Stimulated activated CD4-positive, alpha-beta T cell treated with anti-CD3 and anti-CD28 coated beads, Interleukin-1b, Interleukin-23, amount 100 ng/mL, for 24 hours (primary cell): Measurements from ENCODE around the gene SOCS2.
"Not testable (repeated sequence)": the region's sequence is repeated elsewhere in the genome, so short reads cannot be mapped to it uniquely, and the experiment has no call there.

ENCODE experiments used
- DNase-seq, 4 experiments: peaks; one replicate each; pipeline ENCODE4 v3.0.0-alpha.2; 2020; ENCODE audit warnings: low read depth in 4 of 4, low spot score in 1 of 4

The SOCS2 gene

GRCh38 chr12:93592641-93593406 lies 20.3 kb downstream of the SOCS2 start:
- DNase-seq, result no peak

DNA sequence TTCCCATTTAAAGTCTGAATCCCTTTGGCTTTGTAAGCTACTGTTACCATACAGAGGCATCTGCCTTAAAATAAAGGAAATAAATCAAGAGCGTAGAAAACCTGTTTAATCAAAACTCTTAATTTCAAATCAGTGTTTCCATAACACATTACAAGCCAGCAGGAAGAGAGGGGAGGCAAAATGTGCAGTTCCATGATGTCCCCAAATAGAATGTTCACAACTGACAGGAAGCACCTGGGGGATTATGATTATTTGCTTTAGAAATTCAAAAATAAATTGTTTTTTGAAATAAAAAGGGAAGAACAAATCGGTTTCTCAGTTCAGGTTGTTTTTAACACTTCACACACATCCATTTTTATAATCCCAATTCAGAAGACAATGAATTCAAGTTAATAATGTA lies 21.4 kb downstream of the SOCS2 start:
- no peak for DNase-seq

- DNase-seq, result no peak
Observed at GRCh38 chr12:93594766-93595311, 22.4 kb downstream of the SOCS2 start.

- DNase-seq, result no peak
Observed at GRCh38 chr12:93595351-93595750, 22.9 kb downstream of the SOCS2 start.

DNA sequence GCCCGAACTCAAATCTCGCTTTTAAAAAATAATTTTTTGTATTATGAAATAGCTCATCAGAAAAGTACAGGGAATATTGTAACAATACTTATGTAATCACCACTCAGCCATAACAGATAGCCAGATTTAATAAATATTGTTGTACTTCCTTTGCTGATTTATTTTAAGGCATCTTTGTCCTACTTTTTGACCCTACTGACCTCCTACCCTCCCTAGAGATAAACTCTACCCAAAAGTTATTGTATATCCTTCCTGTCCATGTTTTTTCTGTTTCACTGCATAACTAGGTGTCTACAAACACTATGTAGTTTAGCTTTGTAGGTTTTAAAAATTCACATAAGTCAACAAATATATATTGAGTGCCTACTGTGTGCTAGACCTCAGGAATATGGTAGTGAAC lies 25.1 kb downstream of the SOCS2 start:
- no peak for DNase-seq

GRCh38 chr12:93599192-93599591 lies 26.7 kb downstream of the SOCS2 start:
- no peak for DNase-seq

DNA sequence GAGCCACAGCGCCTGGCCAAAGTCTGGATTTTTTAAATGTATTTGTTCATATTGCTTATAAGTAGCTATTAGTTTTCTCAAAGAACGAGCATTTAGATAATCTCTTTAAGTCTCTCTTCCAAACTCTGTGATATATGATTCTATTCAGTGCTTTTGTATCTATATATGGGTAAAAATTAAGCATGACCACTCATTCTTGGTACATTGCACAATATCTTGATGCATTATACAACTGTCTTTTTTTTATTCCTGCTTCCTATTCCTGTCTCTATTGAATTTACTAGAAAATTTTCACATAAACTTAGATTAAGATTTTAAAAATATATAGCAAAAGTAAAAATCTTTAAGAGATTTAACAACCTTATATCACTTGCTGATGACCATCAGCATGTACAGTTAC lies 29.1 kb downstream of the SOCS2 start:
- no peak for DNase-seq

DNA sequence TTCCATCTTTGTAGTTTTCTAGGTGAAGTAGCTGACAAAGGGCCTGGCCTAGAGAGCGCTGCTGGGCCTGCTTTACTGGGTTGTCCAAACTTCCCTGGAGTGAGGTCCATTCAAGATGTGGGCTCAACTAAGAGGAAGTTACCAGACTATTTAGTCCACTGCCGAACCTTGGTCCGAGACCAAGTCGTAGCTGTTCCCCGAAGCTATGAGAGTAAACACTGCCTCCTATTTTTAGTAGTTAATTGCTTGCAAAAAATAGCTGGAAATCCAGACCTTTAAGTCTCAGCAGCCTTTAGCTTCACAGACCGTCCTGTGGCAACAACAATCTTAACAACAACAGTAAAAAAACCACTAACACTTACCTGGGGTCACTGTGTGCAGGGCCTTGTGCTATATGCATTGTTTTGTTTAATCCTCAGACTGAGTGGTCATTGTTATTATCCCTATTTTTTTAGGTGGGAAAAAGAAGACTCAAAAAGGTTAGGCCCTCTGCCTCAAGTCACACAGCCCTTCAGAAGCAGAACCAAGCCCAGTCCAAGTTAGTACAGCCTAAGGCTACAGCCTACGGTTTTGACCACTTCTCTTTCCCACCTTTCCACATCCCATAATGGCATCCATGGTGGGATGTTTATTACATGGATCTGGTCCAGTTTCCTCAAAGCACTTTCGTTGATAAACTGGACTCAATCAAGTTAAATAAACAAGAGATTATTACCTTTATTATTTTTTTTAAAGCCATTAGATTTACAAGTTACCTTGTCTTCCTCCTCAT lies 30.6 kb downstream of the SOCS2 start:
- DNase-seq, result no peak

DNA sequence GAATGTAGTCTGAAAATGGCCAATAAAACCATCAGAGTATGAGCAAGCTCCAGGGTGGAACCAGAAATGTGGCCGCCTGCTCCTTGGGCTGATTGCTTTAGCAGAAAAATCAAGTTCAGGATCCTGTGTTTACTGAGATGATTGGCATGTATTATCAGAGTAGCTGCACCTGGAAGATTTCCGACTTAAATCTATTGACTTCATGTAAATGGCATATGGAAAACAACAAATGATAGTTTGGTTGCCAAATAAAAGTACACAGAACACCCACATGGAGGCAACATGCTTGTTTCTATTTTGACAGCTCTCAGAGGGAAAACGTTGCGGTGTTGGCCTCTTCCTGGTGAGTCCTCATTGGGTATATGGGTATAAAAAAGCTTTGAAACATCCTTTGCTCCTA lies 31.3 kb downstream of the SOCS2 start:
- DNase-seq, result no peak

GRCh38 chr12:93608313-93608712 lies 35.8 kb downstream of the SOCS2 start:
- DNase-seq, result no peak

GRCh38 chr12:93609281-93610192 lies 37.1 kb downstream of the SOCS2 start:
- no peak for DNase-seq

DNA sequence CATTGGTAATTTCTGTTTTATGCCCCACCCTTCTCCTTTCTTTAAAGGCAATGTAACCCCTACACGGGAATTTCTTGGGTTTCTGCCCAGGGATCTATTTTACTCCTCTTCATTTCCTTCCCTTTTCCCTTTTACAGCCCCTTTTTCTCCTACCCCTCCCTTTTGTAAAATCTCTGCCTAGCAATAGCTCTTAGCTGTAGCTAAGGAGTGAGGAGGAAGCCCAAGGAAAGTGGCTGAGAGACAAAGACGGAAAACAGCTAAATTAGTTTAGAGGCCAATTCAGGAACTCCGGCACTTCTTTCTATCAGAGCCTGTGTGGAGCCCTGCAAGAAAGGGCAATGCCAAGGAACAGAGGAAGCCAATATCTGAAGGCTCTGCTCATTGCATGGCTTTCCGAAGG lies 40.3 kb downstream of the SOCS2 start:
- DNase-seq, result no peak

GRCh38 chr12:93614917-93615596 lies 42.6 kb downstream of the SOCS2 start:
- no peak for DNase-seq

GRCh38 chr12:93616584-93617101 lies 44.2 kb downstream of the SOCS2 start:
- no peak for DNase-seq

- DNase-seq, result no peak
Observed at GRCh38 chr12:93618891-93619410, 46.5 kb downstream of the SOCS2 start.

DNA sequence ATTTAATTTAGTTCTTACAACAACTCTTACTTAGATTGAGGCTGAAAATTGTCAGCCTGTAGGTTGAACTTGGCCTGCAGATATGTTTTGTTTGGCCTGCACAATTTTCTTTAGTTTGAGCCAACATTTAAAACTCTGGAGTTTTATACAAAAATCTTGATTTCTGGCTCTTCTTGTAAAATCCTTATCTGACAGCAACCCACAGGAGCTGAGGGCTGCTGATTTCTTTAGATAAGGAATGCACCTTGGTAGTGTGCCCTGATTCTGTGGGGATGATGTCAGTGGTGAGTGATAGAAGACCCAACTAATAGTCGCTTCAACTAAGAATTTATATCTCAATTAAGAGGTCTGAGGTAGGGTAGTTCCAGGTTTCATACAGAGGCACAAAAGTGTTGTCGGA lies 49.5 kb downstream of the SOCS2 start:
- no peak for DNase-seq

GRCh38 chr12:93622485-93622884 lies 50.0 kb downstream of the SOCS2 start:
- no peak for DNase-seq

- no peak for DNase-seq
Observed at GRCh38 chr12:93624595-93625294, 52.3 kb downstream of the SOCS2 start.

GRCh38 chr12:93625295-93625645 lies 52.8 kb downstream of the SOCS2 start:
- not testable (repeated sequence) for DNase-seq

GRCh38 chr12:93626160-93626559 lies 53.7 kb downstream of the SOCS2 start:
- no peak for DNase-seq
